Measurements from ENCODE around the gene RIMS1.

RIMS1 gene

GRCh38 chr6:71967436-71967835, 81.1 kb downstream of the RIMS1 start (continued):
- TF ChIP-seq GLIS3 (CRISPR knock-in tag; IDR thresholded peaks at IDR 0.05), result no peak
- TF ChIP-seq RARB (CRISPR knock-in tag; IDR thresholded peaks at IDR 0.05), result no peak
- no peak for TF ChIP-seq TOX (CRISPR knock-in tag; IDR thresholded peaks at IDR 0.05; ENCODE audit: borderline replicate concordance)
- TF ChIP-seq TSHZ2 (CRISPR knock-in tag; IDR thresholded peaks at IDR 0.05), result no peak
- no peak for TF ChIP-seq BACH2 (CRISPR knock-in tag; IDR thresholded peaks at IDR 0.05; ENCODE audit: borderline replicate concordance)

GRCh38 chr6:71977884-71978283, 91.5 kb downstream of the RIMS1 start:
- TF ChIP-seq, protein P1, sequence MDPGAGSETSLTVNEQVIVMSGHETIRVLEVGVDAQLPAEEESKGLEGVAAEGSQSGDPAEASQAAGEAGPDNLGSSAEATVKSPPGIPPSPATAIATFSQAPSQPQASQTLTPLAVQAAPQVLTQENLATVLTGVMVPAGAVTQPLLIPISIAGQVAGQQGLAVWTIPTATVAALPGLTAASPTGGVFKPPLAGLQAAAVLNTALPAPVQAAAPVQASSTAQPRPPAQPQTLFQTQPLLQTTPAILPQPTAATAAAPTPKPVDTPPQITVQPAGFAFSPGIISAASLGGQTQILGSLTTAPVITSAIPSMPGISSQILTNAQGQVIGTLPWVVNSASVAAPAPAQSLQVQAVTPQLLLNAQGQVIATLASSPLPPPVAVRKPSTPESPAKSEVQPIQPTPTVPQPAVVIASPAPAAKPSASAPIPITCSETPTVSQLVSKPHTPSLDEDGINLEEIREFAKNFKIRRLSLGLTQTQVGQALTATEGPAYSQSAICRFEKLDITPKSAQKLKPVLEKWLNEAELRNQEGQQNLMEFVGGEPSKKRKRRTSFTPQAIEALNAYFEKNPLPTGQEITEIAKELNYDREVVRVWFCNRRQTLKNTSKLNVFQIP (CRISPR knock-in tag; IDR thresholded peaks at IDR 0.05; ENCODE audit: borderline replicate concordance, low read depth), result no peak
- no peak for TF ChIP-seq OSR1 (CRISPR knock-in tag; IDR thresholded peaks at IDR 0.05)
- no peak for TF ChIP-seq ZNF8 (CRISPR knock-in tag; IDR thresholded peaks at IDR 0.05)
- TF ChIP-seq, protein P2, sequence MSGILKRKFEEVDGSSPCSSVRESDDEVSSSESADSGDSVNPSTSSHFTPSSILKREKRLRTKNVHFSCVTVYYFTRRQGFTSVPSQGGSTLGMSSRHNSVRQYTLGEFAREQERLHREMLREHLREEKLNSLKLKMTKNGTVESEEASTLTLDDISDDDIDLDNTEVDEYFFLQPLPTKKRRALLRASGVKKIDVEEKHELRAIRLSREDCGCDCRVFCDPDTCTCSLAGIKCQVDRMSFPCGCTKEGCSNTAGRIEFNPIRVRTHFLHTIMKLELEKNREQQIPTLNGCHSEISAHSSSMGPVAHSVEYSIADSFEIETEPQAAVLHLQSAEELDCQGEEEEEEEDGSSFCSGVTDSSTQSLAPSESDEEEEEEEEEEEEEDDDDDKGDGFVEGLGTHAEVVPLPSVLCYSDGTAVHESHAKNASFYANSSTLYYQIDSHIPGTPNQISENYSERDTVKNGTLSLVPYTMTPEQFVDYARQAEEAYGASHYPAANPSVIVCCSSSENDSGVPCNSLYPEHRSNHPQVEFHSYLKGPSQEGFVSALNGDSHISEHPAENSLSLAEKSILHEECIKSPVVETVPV (CRISPR knock-in tag; IDR thresholded peaks at IDR 0.05), result no peak
- TF ChIP-seq ZFP30 (CRISPR knock-in tag; IDR thresholded peaks at IDR 0.05), result no peak
- no peak for TF ChIP-seq PATZ1 (CRISPR knock-in tag; IDR thresholded peaks at IDR 0.05; ENCODE audit: borderline replicate concordance)
- no peak for TF ChIP-seq TSHZ2 (CRISPR knock-in tag; IDR thresholded peaks at IDR 0.05)
- TF ChIP-seq TCF4 (CRISPR knock-in tag; IDR thresholded peaks at IDR 0.05; ENCODE audit: borderline replicate concordance), result no peak
- no peak for TF ChIP-seq PPARA (CRISPR knock-in tag; IDR thresholded peaks at IDR 0.05; ENCODE audit: borderline replicate concordance)
- TF ChIP-seq ZNF70 (CRISPR knock-in tag; IDR thresholded peaks at IDR 0.05), result no peak
- no peak for TF ChIP-seq CREB5 (CRISPR knock-in tag; IDR thresholded peaks at IDR 0.05; ENCODE audit: low read depth)
- TF ChIP-seq ZNF565 (CRISPR knock-in tag; conservative IDR thresholded peaks at IDR 0.05; ENCODE audit: low read depth), result no peak
- TF ChIP-seq ZFP3 (CRISPR knock-in tag; IDR thresholded peaks at IDR 0.05), result no peak
- TF ChIP-seq RARB (CRISPR knock-in tag; IDR thresholded peaks at IDR 0.05), result no peak
- no peak for TF ChIP-seq ISL1 (CRISPR knock-in tag; IDR thresholded peaks at IDR 0.05)
- TF ChIP-seq ARNTL (CRISPR knock-in tag; IDR thresholded peaks at IDR 0.05; ENCODE audit: borderline replicate concordance, low read depth), result no peak
- TF ChIP-seq ZC3H10 (CRISPR knock-in tag; IDR thresholded peaks at IDR 0.05), result no peak
- no peak for TF ChIP-seq ESRRG (CRISPR knock-in tag; IDR thresholded peaks at IDR 0.05)
- ATAC-seq, result no peak
